Liver (tissue), 9 donors: Measurements from ENCODE around the gene SPATC1L. TPM values are rescaled to one million over a fixed set of nuclear protein-coding genes. Genes with fewer than 3 reads are reported as not detected.

Experiments used
- DNase-seq: peaks from one replicate; pipeline ENCODE4 v3.0.0-alpha.2; 2017; ENCODE audit warnings: low spot score
- H3K27ac ChIP-seq, 2 donors: one replicate each; pipeline ENCODE4 v1.7.0; 2013; ENCODE audit warnings: inconsistent platforms in 2 of 2, low read length in 2 of 2, control low read depth in 1 of 2, low read depth in 1 of 2, mild to moderate bottlenecking in 1 of 2
- H3K27me3 ChIP-seq, 4 donors: one replicate each; pipeline versions ENCODE4 v1.6.1 to v1.7.0; 2013; ENCODE audit warnings: low read length in 3 of 4, inconsistent platforms in 1 of 4, mild to moderate bottlenecking in 1 of 4, moderate library complexity in 1 of 4; ENCODE audit not compliant: control insufficient read depth in 4 of 4, insufficient read depth in 4 of 4
- H3K36me3 ChIP-seq, 4 donors: one replicate each; pipeline versions ENCODE4 v1.6.1 to v1.7.0; 2013; ENCODE audit warnings: low read length in 3 of 4, mild to moderate bottlenecking in 3 of 4, low read depth in 1 of 4, moderate library complexity in 1 of 4; ENCODE audit not compliant: control insufficient read depth in 4 of 4, insufficient read depth in 3 of 4
- H3K4me1 ChIP-seq, 4 donors: one replicate each; pipeline versions ENCODE4 v1.6.1 to v1.7.0; 2013; ENCODE audit warnings: low read length in 3 of 4, mild to moderate bottlenecking in 3 of 4, moderate library complexity in 1 of 4; ENCODE audit not compliant: control insufficient read depth in 4 of 4, insufficient read depth in 4 of 4
- H3K4me3 ChIP-seq, 3 donors: one replicate each; pipeline versions ENCODE4 v1.6.1 to v1.7.0; 2013; ENCODE audit warnings: low read length in 3 of 3, control low read depth in 1 of 3, low read depth in 1 of 3, mild to moderate bottlenecking in 1 of 3
- H3K9ac ChIP-seq, 2 donors: one replicate each; pipeline ENCODE4 v1.7.0; 2013; ENCODE audit warnings: low read length in 2 of 2, mild to moderate bottlenecking in 2 of 2, moderate library complexity in 2 of 2, control low read depth in 1 of 2, low read depth in 1 of 2
- H3K9me3 ChIP-seq, 4 donors: one replicate each; pipeline versions ENCODE4 v1.6.1 to v1.7.0; 2013; ENCODE audit warnings: low read length in 3 of 4; ENCODE audit not compliant: control insufficient read depth in 4 of 4
- ATF3 ChIP-seq: IDR thresholded peaks from 2 replicates; pipeline ENCODE4 v1.6.1; 2016; ENCODE audit warnings: antibody characterized with exemption
- CTCF ChIP-seq: fragments of 150-350 bp; IDR thresholded peaks from 2 replicates; pipeline ENCODE4 v1.5.1; 2017; ENCODE audit warnings: improper control_type of control experiment, low read depth, low read length; ENCODE audit not compliant: missing input control
- EGR1 ChIP-seq, 2 donors: IDR thresholded peaks; 2 replicates each; pipeline ENCODE4 v1.6.1; 2016 to 2018; ENCODE audit warnings: antibody characterized with exemption in 2 of 2, low read depth in 2 of 2
- FOXA1 ChIP-seq: IDR thresholded peaks from 2 replicates; pipeline ENCODE4 v1.6.1; 2016; ENCODE audit warnings: antibody characterized with exemption
- FOXA2 ChIP-seq: IDR thresholded peaks from 2 replicates; pipeline ENCODE4 v1.6.1; 2016; ENCODE audit warnings: antibody characterized with exemption
- GABPA ChIP-seq, 2 donors: IDR thresholded peaks in 1 of 2; conservative IDR thresholded peaks in 1 of 2; 2 replicates each; pipeline ENCODE4 v1.6.1; 2016; ENCODE audit warnings: antibody characterized with exemption in 2 of 2, mild to moderate bottlenecking in 1 of 2, moderate library complexity in 1 of 2
- HNF4A ChIP-seq, 2 donors: conservative IDR thresholded peaks; 2 replicates each; pipeline ENCODE4 v1.6.1; 2016; ENCODE audit warnings: antibody characterized with exemption in 2 of 2, mild to moderate bottlenecking in 2 of 2
- MAX ChIP-seq: IDR thresholded peaks from 2 replicates; pipeline ENCODE4 v1.6.1; 2016; ENCODE audit warnings: antibody characterized with exemption
- NR2F2 ChIP-seq: IDR thresholded peaks from 2 replicates; pipeline ENCODE4 v1.6.1; 2016; ENCODE audit warnings: antibody characterized with exemption
- RAD21 ChIP-seq, 2 donors: IDR thresholded peaks; 2 replicates each; pipeline ENCODE4 v1.6.1; 2016; ENCODE audit warnings: antibody characterized with exemption in 2 of 2, mild to moderate bottlenecking in 2 of 2
- REST ChIP-seq: IDR thresholded peaks from 2 replicates; pipeline ENCODE4 v1.6.1; 2016; ENCODE audit warnings: antibody characterized with exemption, mild to moderate bottlenecking
- RXRA ChIP-seq, 2 donors: IDR thresholded peaks; 2 replicates each; pipeline ENCODE4 v1.6.1; 2017 to 2018; ENCODE audit warnings: antibody characterized with exemption in 2 of 2, mild to moderate bottlenecking in 1 of 2
- SP1 ChIP-seq: IDR thresholded peaks from 2 replicates; pipeline ENCODE4 v1.6.1; 2018; ENCODE audit warnings: antibody characterized with exemption, mild to moderate bottlenecking
- TAF1 ChIP-seq: conservative IDR thresholded peaks from 2 replicates; pipeline ENCODE4 v1.6.1; 2016; ENCODE audit warnings: antibody characterized with exemption, mild to moderate bottlenecking
- YY1 ChIP-seq: IDR thresholded peaks from 2 replicates; pipeline ENCODE4 v1.6.1; 2016; ENCODE audit warnings: antibody characterized with exemption, mild to moderate bottlenecking
- ZBTB33 ChIP-seq: IDR thresholded peaks from 2 replicates; pipeline ENCODE4 v1.6.1; 2016; ENCODE audit warnings: antibody characterized with exemption
- WGBS: extraction: QIAGEN DNeasy Blood & Tissue Kit; methylation state at CpG from one replicate; pipeline ENCODE4 v1.1.7; 2013; 5-methylcytosine and 5-hydroxymethylcytosine counted together
- polyA plus RNA-seq, 2 donors: library from polyadenylated mRNA; stranded (reverse) in 1 of 2; unstranded in 1 of 2; fragments of 200-250 nt in 1 of 2; fragments of >200 nt in 1 of 2; fragmentation: Nextera tagmentation in 1 of 2; extraction: Ambion mirVana in 1 of 2; gene quantifications; one replicate each; pipeline versions ENCODE4 v1.2.1 to v1.2.3, GENCODE V29; 2013 to 2015
- total RNA-seq, 2 donors: library from RNA; depleted of rRNA; stranded (reverse); fragments of >200 nt; gene quantifications; one replicate each; pipeline ENCODE4 v1.2.3, GENCODE V29; 2014
- donor health status: healthy.
- donor health status: healthy.
- donor health status: healthy.
- donor health status: healthy.
- donor health status: healthy.

SPATC1L gene
- total and polyA plus RNA-seq, 4 donors, result 0.33 to 3.5 (median 0.79) TPM

- Histone ChIP-seq H3K9ac (no peak overlapping the region), H3K36me3 (no peaks in the 10 kb centered on the region), H3K9me3 (peaks cover 0 to 2% (median 0%) of the 10 kb centered on the region in 4 donors), H3K27ac (no peak overlapping the region), H3K4me1 (peaks cover 0 to 9% (median 0%) of the 10 kb centered on the region in 4 donors), H3K27me3 (no peaks in the 10 kb centered on the region), H3K4me3 (no peak overlapping the region)
- TF ChIP-seq REST (no peak), GABPA (IDR thresholded peaks at IDR 0.05 in 1 of 2, conservative IDR thresholded peaks at IDR 0.05 in 1 of 2) (no peak), ZBTB33 (no peak), TAF1 (no peak), ATF3 (no peak), YY1 (no peak), EGR1 (IDR thresholded peaks at IDR 0.05; ENCODE audit: low read depth in 2 of 2) (no peak), HNF4A (conservative IDR thresholded peaks at IDR 0.05) (no peak), NR2F2 (no peak), FOXA1 (no peak), RAD21 (IDR thresholded peaks at IDR 0.05) (no peak), MAX (no peak), RXRA (IDR thresholded peaks at IDR 0.05) (no peak), SP1 (no peak), CTCF (no peak), FOXA2 (no peak)
- DNase-seq, result peak; percentile 27
- 89% methylated on average over 12 of the region's 12 CpGs for WGBS
Measured at GRCh38 chr21:46111193-46111571, 73.1 kb downstream of the SPATC1L start.

Other genes starting within 250 kb of the SPATC1L start
- 10 to 100 TPM; 34.9 to 36.5 TPM for gene COL6A1, start 202.7 kb downstream of the SPATC1L start, total RNA-seq
- gene COL6A1, start 202.7 kb downstream of the SPATC1L start, polyA plus RNA-seq, result 10 to 100 TPM; 16.9 to 82.0 TPM
- gene COL6A2, start 86.3 kb downstream of the SPATC1L start, total RNA-seq, result 10 to 100 TPM; 39.1 to 44.3 TPM
- gene COL6A2, start 86.3 kb downstream of the SPATC1L start, polyA plus RNA-seq, result 10 to 100 TPM in 1 of 2 donors, 1 to 10 TPM in 1; 5.8 to 80.8 TPM
- gene FTCD, start 28.9 kb downstream of the SPATC1L start, total RNA-seq, result 100 to 1,000 TPM; 168 to 178 TPM
- 100 to 1,000 TPM; 130 to 182 TPM for gene FTCD, start 28.9 kb downstream of the SPATC1L start, polyA plus RNA-seq
- 100 to 1,000 TPM; 142 to 194 TPM for gene LSS, start 44.3 kb upstream of the SPATC1L start, total RNA-seq
- gene LSS, start 44.3 kb upstream of the SPATC1L start, polyA plus RNA-seq, result 10 to 100 TPM; 27.6 to 36.7 TPM
- 10 to 100 TPM; 44.9 to 58.1 TPM for gene MCM3AP, start 101.2 kb upstream of the SPATC1L start, total RNA-seq
- gene MCM3AP, start 101.2 kb upstream of the SPATC1L start, polyA plus RNA-seq, result 10 to 100 TPM; 15.5 to 22.1 TPM
- gene YBEY, start 101.9 kb upstream of the SPATC1L start, total RNA-seq, result 10 to 100 TPM in 1 of 2 donors, 1 to 10 TPM in 1; 6.3 to 11.3 TPM
- gene YBEY, start 101.9 kb upstream of the SPATC1L start, polyA plus RNA-seq, result 10 to 100 TPM in 1 of 2 donors, 1 to 10 TPM in 1; 8.7 to 11.8 TPM
- gene C21orf58, start 139.4 kb upstream of the SPATC1L start, total RNA-seq, result 10 to 100 TPM in 1 of 2 donors, under 1 TPM in 1; 0.75 to 17.7 TPM
- gene C21orf58, start 139.4 kb upstream of the SPATC1L start, polyA plus RNA-seq, result under 1 TPM; 0.59 to 0.61 TPM
- 10 to 100 TPM; 22.5 to 36.8 TPM for gene PCNT, start 139.7 kb upstream of the SPATC1L start, total RNA-seq
- gene PCNT, start 139.7 kb upstream of the SPATC1L start, polyA plus RNA-seq, result 1 to 10 TPM; 6.7 to 7.9 TPM